Upper lobe of left lung (tissue), 6 donors: ENCODE results near the gene TRMT10C. TPM values are rescaled to one million over a fixed set of nuclear protein-coding genes. Genes with fewer than 3 reads are reported as not detected.
"Not testable (repeated sequence)": the region's sequence is repeated elsewhere in the genome, so short reads cannot be mapped to it uniquely, and the experiment has no call there.

Experiments used
- ATAC-seq, 2 donors: fragments of 200-7000 bp; cut with Tn5 transposase; one replicate each; pipeline ENCODE4 v1.9.1; 2022; ENCODE audit warnings: mild to moderate bottlenecking in 2 of 2, moderate library complexity in 2 of 2; ENCODE audit not compliant: low FRiP score in 2 of 2
- DNase-seq, 2 donors: peaks; one replicate each; pipeline ENCODE4 v3.0.0-alpha.2; 2019 to 2020
- H3K27ac ChIP-seq, 4 donors: fragments of 200-600 bp; sonication (generic); one replicate each; pipeline ENCODE4 v1.5.1; 2016 to 2019
- H3K27me3 ChIP-seq, 4 donors: fragments of 200-600 bp; sonication (generic); one replicate each; pipeline ENCODE4 v1.5.1; 2017 to 2019
- H3K36me3 ChIP-seq, 4 donors: fragments of 200-600 bp; sonication (generic); one replicate each; pipeline ENCODE4 v1.5.1; 2016 to 2019
- H3K4me1 ChIP-seq, 4 donors: fragments of 200-600 bp; sonication (generic); one replicate each; pipeline ENCODE4 v1.5.1; 2018 to 2019
- H3K4me3 ChIP-seq, 4 donors: fragments of 200-600 bp; sonication (generic); one replicate each; pipeline ENCODE4 v1.5.1; 2017 to 2019; ENCODE audit warnings: mild to moderate bottlenecking in 2 of 4, moderate library complexity in 1 of 4
- H3K9me3 ChIP-seq, 4 donors: fragments of 200-600 bp; sonication (generic); one replicate each; pipeline ENCODE4 v1.5.1; 2018 to 2019
- CTCF ChIP-seq, 6 experiments: fragments of 450-650 bp in 4 of 6; fragments of 200-600 bp in 2 of 6; sonication (generic) in 2 of 6; IDR thresholded peaks; one replicate each; pipeline ENCODE4 v1.5.1; 2016 to 2019; ENCODE audit warnings: antibody characterized with exemption in 6 of 6
- EP300 ChIP-seq, 4 donors: sonication (generic); formaldehyde crosslinking; IDR thresholded peaks; one replicate each; pipeline ENCODE4 v1.5.1; 2017; ENCODE audit warnings: antibody characterized with exemption in 4 of 4, control low read depth in 2 of 4
- POLR2A ChIP-seq, 4 donors: fragments of 450-650 bp; IDR thresholded peaks; one replicate each; pipeline ENCODE4 v1.5.1; 2016 to 2017; ENCODE audit warnings: antibody characterized with exemption in 4 of 4, mild to moderate bottlenecking in 2 of 4
- POLR2AphosphoS5 ChIP-seq, 2 donors: sonication (generic); formaldehyde crosslinking; IDR thresholded peaks; one replicate each; pipeline ENCODE4 v1.5.1; 2017; ENCODE audit warnings: antibody characterized with exemption in 2 of 2
- WGBS, 2 donors: methylation state at CpG; one replicate each; pipeline ENCODE4 v1.1.5; 2017 to 2018; 5-methylcytosine and 5-hydroxymethylcytosine counted together
- small RNA-seq, 4 donors: library from RNA; depleted of rRNA; stranded (forward); fragments of <200 nt; gene quantifications; one replicate each; pipeline ENCODE3, GENCODE V24; 2016
- total RNA-seq, 6 donors: library from RNA; depleted of rRNA in 4 of 6; stranded (reverse); fragments of >200 nt in 4 of 6; gene quantifications; one replicate each; pipeline versions ENCODE4 v1.1.0 to v1.2.1, GENCODE V29; 2016 to 2021
- donor health status: DM: no; HTN: no; CAD: no; lungs with moderate emphysema.
- donor health status: DM: no; HTN: yes; CAD: no; lungs with severe emphysema.

The TRMT10C gene
- total RNA-seq, 6 donors from 2014 or later = 6.4 to 17.5 (median 16.0) TPM

GRCh38 chr3:101603184-101603583 lies 41.5 kb downstream of the TRMT10C start:
- no peak overlapping the region for H3K4me3 ChIP-seq
- DNase-seq (no peak), ATAC-seq (no peak)
- no peaks in the 10 kb centered on the region for H3K4me1 ChIP-seq
- no peaks in the 10 kb centered on the region for H3K36me3 ChIP-seq
- no peak overlapping the region for H3K27ac ChIP-seq
- no peaks in the 10 kb centered on the region for H3K27me3 ChIP-seq
- TF ChIP-seq CTCF (IDR thresholded peaks at IDR 0.05) (no peak), EP300 (IDR thresholded peaks at IDR 0.05) (no peak), POLR2AphosphoS5 (IDR thresholded peaks at IDR 0.05) (no peak), POLR2A (IDR thresholded peaks at IDR 0.05) (no peak)
- no peaks in the 10 kb centered on the region for H3K9me3 ChIP-seq
- 92 to 94% methylated on average over 1 of the region's 1 CpG for WGBS, 2 donors

- H3K9me3 ChIP-seq, DNase-seq, H3K27ac ChIP-seq, ATAC-seq, H3K27me3 ChIP-seq, H3K36me3 ChIP-seq, H3K4me1 ChIP-seq, H3K4me3 ChIP-seq: not testable (repeated sequence)
- 71 to 82% methylated on average over 10 of the region's 10 CpGs for WGBS, 2 donors
Measured at GRCh38 chr3:101605398-101605797, 43.7 kb downstream of the TRMT10C start.

GRCh38 chr3:101611023-101611422 lies 49.4 kb downstream of the TRMT10C start:
- DNase-seq = no peak
- no peaks in the 10 kb centered on the region for H3K4me1 ChIP-seq
- no peaks in the 10 kb centered on the region for H3K27me3 ChIP-seq
- H3K9me3 ChIP-seq = no peaks in the 10 kb centered on the region
- H3K27ac ChIP-seq = no peak overlapping the region
- no peak for TF ChIP-seq POLR2AphosphoS5 (IDR thresholded peaks at IDR 0.05)
- TF ChIP-seq CTCF (IDR thresholded peaks at IDR 0.05) = no peak
- no peak for TF ChIP-seq EP300 (IDR thresholded peaks at IDR 0.05)
- no peak for TF ChIP-seq POLR2A (IDR thresholded peaks at IDR 0.05)
- WGBS, 2 donors = 80 to 93% methylated on average over 2 of the region's 2 CpGs
- H3K4me3 ChIP-seq = no peak overlapping the region
- ATAC-seq = no peak
- H3K36me3 ChIP-seq = no peaks in the 10 kb centered on the region

GRCh38 chr3:101613014-101613413 lies 51.3 kb downstream of the TRMT10C start:
- H3K4me3 ChIP-seq, DNase-seq, H3K9me3 ChIP-seq, H3K27me3 ChIP-seq, ATAC-seq, H3K27ac ChIP-seq, H3K4me1 ChIP-seq, H3K36me3 ChIP-seq: not testable (repeated sequence)
- WGBS, 2 donors = 90% methylated on average over 8 to 9 of the region's 9 CpGs

GRCh38 chr3:101615525-101615924 lies 53.9 kb downstream of the TRMT10C start:
- Histone ChIP-seq H3K9me3 (no peaks in the 10 kb centered on the region), H3K36me3 (no peaks in the 10 kb centered on the region), H3K4me3 (no peak overlapping the region), H3K4me1 (no peaks in the 10 kb centered on the region), H3K27me3 (no peaks in the 10 kb centered on the region), H3K27ac (no peak overlapping the region)
- DNase-seq (no peak), ATAC-seq (no peak)
- WGBS, 2 donors = 91 to 92% methylated on average over 6 of the region's 6 CpGs
- TF ChIP-seq EP300 (IDR thresholded peaks at IDR 0.05) (no peak), POLR2A (IDR thresholded peaks at IDR 0.05) (no peak), CTCF (IDR thresholded peaks at IDR 0.05) (no peak), POLR2AphosphoS5 (IDR thresholded peaks at IDR 0.05) (no peak)

Small RNAs within 50 kb of the gene (small RNA-seq; reads per million reads assigned to genes)
- gene RNU6-1256P = 0 reads per million in 4 donors

Other genes with a start within 250 kb of the TRMT10C start
- gene IMPG2, start 241.3 kb upstream of the TRMT10C start, total RNA-seq = 1 to 10 TPM in 1 of 6 donors, under 1 TPM in 4, not detected in 1; 0.11 to 1.0 (median 0.20) TPM
- 10 to 100 TPM in 5 of 6 donors, 1 to 10 TPM in 1; 6.0 to 34.6 (median 14.3) TPM for gene SENP7, start 48.7 kb upstream of the TRMT10C start, total RNA-seq
- 100 to 1,000 TPM in 3 of 6 donors, 10 to 100 TPM in 3; 52.2 to 160 (median 96.0) TPM for gene PCNP, start 12.3 kb downstream of the TRMT10C start, total RNA-seq
- gene ZBTB11, start 115.3 kb downstream of the TRMT10C start, total RNA-seq = 10 to 100 TPM; 16.3 to 41.4 (median 19.8) TPM
- 1,000 to 10,000 TPM in 1 of 6 donors, 100 to 1,000 TPM in 5; 695 to 1,240 (median 904) TPM for gene RPL24, start 124.8 kb downstream of the TRMT10C start, total RNA-seq
- 10 to 100 TPM in 1 of 6 donors, 1 to 10 TPM in 5; 4.7 to 14.9 (median 7.7) TPM for gene CEP97, start 162.7 kb downstream of the TRMT10C start, total RNA-seq
- gene NXPE3, start 217.3 kb downstream of the TRMT10C start, total RNA-seq = 10 to 100 TPM in 5 of 6 donors, 1 to 10 TPM in 1; 7.2 to 16.8 (median 15.5) TPM